ENCODE results near the gene CIRBP. TPM values are rescaled to one million over a fixed set of nuclear protein-coding genes. Genes with fewer than 3 reads are reported as not detected.
A peak's percentile ranks its signal among the peaks of the same experiment; 100 is the strongest.

Gene CIRBP
- total and polyA plus RNA-seq, 5 donors from 2014 or later: 172 to 497 (median 232) TPM

- Histone ChIP-seq H3K27me3 (ENCODE audit: control insufficient read depth, insufficient read depth, low read length) (peaks cover 3% of the 10 kb centered on the region), H3K4me3 (ENCODE audit: low read depth, low read length) (no peak overlapping the region), H3K4me1 (ENCODE audit: control insufficient read depth, insufficient read depth, low read length, poor library complexity, severe bottlenecking) (peaks cover 5% of the 10 kb centered on the region), H3K9me3 (ENCODE audit: control insufficient read depth in 2 of 2, low read length in 2 of 2) (no peaks in the 10 kb centered on the region), H3K36me3 (ENCODE audit: control insufficient read depth, insufficient read depth, low read length) (no peaks in the 10 kb centered on the region), H3K27ac (ENCODE audit: insufficient read depth, low read length, poor library complexity, severe bottlenecking) (no peak overlapping the region)
- peaks cover 0 to 8% (median 2%) of the 10 kb centered on the region in 4 donors for H3K4me1 Mint-ChIP-seq
- H3K9me3 Mint-ChIP-seq: peaks cover 0 to 2% (median 0%) of the 10 kb centered on the region in 7 donors
- ATAC-seq (ENCODE audit: low read depth in 2 of 2) (no peak), DNase-seq (no peak)
- no peak overlapping the region for H3K27ac Mint-ChIP-seq
- H3K27me3 Mint-ChIP-seq: peaks cover 20% of the 10 kb centered on the region
- H3K4me3 Mint-ChIP-seq: peak overlapping the region; percentile 38 to 89 (median 48)
- peaks cover 3% of the 10 kb centered on the region for H3K36me3 Mint-ChIP-seq
Observed at GRCh38 chr19:1284979-1285736, 16.0 kb downstream of the CIRBP start.

DNA sequence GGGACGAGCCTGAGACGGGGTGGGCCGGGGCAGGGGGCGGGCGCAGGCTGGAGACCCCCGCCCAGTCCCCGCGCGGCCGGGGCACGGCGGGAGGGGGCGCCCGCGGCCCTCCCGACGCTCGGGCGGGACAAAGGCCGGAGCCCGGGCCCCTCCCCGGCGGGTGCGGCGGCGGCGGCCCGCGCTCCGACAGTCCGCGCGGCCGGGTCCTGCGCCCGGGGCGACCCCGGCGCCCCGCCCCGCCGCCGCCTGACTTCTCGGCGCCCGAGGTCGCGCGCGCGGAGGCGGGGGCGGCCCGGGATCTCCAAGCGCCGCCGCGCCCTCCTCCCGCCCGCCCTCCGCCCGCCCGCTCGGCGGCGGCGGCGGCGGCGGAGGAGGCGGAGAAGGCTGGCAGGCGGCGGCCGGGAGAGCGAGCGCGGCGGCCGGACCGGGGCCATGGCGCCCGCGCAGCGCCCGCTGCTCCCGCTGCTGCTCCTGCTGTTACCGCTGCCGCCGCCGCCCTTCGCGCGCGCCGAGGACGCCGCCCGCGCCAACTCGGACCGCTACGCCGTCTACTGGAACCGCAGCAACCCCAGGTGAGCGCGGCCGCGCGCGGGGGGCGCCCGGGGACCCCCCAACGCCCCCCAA is 16.7 kb downstream of the CIRBP start, which contains the start of gene EFNA2:
Gene EFNA2 (plus strand): TSS at position 137 of the 624 bp plus-strand sequence. CDS start 296 bp downstream, at position 433.
- no peak within 1 kb of the TSS for H3K4me3 ChIP-seq (ENCODE audit: low read depth, low read length)
- DNase-seq (no peak), ATAC-seq (ENCODE audit: low read depth in 2 of 2) (no peak)
- H3K36me3 ChIP-seq (ENCODE audit: control insufficient read depth, insufficient read depth, low read length): no peaks in the 10 kb centered on the region
- peaks cover 3% of the 10 kb centered on the region for H3K27me3 ChIP-seq (ENCODE audit: control insufficient read depth, insufficient read depth, low read length)
- no peaks in the 10 kb centered on the region for H3K9me3 ChIP-seq (ENCODE audit: control insufficient read depth in 2 of 2, low read length in 2 of 2)
- Mint-ChIP-seq H3K4me3 (peak within 1 kb of the TSS; percentile 38 to 89 (median 48)), H3K9me3 (peaks cover 0 to 2% (median 0%) of the 10 kb centered on the region in 7 donors), H3K36me3 (peaks cover 3% of the 10 kb centered on the region), H3K27me3 (peaks cover 20% of the 10 kb centered on the region), H3K27ac (no peak within 1 kb of the TSS), H3K4me1 (peaks cover 0 to 8% (median 2%) of the 10 kb centered on the region in 4 donors)
- peaks cover 5% of the 10 kb centered on the region for H3K4me1 ChIP-seq (ENCODE audit: control insufficient read depth, insufficient read depth, low read length, poor library complexity, severe bottlenecking)
- H3K27ac ChIP-seq (ENCODE audit: insufficient read depth, low read length, poor library complexity, severe bottlenecking): no peak within 1 kb of the TSS

DNA sequence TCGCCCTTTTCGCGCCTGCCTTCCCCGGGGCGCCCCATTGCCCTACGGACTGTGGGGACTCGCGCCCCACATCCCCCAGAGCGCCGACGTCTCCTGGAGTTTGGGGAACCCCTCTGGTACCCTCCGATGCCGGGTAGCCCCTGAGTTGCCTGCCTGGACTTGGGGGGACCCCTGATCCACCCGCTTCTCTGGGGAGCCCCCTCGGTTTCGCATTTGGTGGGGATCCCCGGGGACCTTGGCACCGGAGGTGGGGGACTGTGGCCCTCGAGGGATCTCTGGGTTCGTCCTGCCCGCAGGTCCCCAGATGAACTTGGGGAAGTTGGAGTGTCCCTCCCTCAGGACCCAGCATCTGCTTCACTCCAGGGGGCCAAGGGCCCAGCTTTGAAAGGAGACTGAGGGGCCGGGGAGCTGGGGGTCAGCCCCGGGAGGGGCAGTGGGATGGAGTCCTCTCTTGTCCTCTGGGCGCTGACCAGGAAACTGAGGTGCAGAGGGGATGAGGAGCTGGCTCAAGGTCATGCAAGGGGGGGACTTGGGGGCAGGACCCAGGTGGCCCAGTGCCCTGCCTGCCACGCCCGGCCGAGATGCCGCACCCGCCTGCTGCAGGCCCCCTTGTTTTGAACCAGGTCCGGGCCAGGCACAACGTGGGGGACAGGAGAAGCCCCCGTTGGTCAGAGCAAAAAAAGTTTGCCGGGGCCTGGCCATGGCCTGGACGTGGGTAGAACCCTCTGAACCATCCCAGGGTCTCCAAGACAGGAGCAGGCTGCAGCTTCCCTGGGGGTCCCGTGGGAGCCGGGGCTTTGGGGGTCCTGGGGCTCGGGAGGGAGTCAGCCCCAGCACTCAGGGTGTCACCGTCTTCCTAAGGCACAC is 17.6 kb downstream of the CIRBP start:
- H3K27me3 ChIP-seq (ENCODE audit: control insufficient read depth, insufficient read depth, low read length): peaks cover 3% of the 10 kb centered on the region
- no peak overlapping the region for H3K27ac Mint-ChIP-seq

GRCh38 chr19:1287354-1288225 is 18.5 kb downstream of the CIRBP start:
- Histone ChIP-seq H3K27me3 (ENCODE audit: control insufficient read depth, insufficient read depth, low read length) (peaks cover 3% of the 10 kb centered on the region), H3K36me3 (ENCODE audit: control insufficient read depth, insufficient read depth, low read length) (no peaks in the 10 kb centered on the region), H3K27ac (ENCODE audit: insufficient read depth, low read length, poor library complexity, severe bottlenecking) (no peak overlapping the region), H3K4me1 (ENCODE audit: control insufficient read depth, insufficient read depth, low read length, poor library complexity, severe bottlenecking) (peaks cover 5% of the 10 kb centered on the region), H3K9me3 (ENCODE audit: control insufficient read depth in 2 of 2, low read length in 2 of 2) (no peaks in the 10 kb centered on the region), H3K4me3 (ENCODE audit: low read depth, low read length) (no peak overlapping the region)
- peaks cover 0 to 2% (median 0%) of the 10 kb centered on the region in 7 donors for H3K9me3 Mint-ChIP-seq
- ATAC-seq (ENCODE audit: low read depth in 2 of 2) (no peak), DNase-seq (no peak)
- H3K4me1 Mint-ChIP-seq: peaks cover 0 to 8% (median 2%) of the 10 kb centered on the region in 4 donors
- peaks cover 3% of the 10 kb centered on the region for H3K36me3 Mint-ChIP-seq
- H3K27me3 Mint-ChIP-seq: peaks cover 29% of the 10 kb centered on the region
- H3K4me3 Mint-ChIP-seq: no peak overlapping the region
- H3K27ac Mint-ChIP-seq: no peak overlapping the region

More for the DNA sequence above, 17.6 kb downstream of the CIRBP start:
- Histone ChIP-seq H3K36me3 (ENCODE audit: control insufficient read depth, insufficient read depth, low read length) (no peaks in the 10 kb centered on the region), H3K9me3 (ENCODE audit: control insufficient read depth in 2 of 2, low read length in 2 of 2) (no peaks in the 10 kb centered on the region), H3K4me1 (ENCODE audit: control insufficient read depth, insufficient read depth, low read length, poor library complexity, severe bottlenecking) (peaks cover 5% of the 10 kb centered on the region), H3K27ac (ENCODE audit: insufficient read depth, low read length, poor library complexity, severe bottlenecking) (no peak overlapping the region), H3K4me3 (ENCODE audit: low read depth, low read length) (no peak overlapping the region)
- DNase-seq: no peak
- Mint-ChIP-seq H3K27me3 (peaks cover 20% of the 10 kb centered on the region), H3K4me3 (peak overlapping the region in 1 of 4 donors; percentile 54), H3K9me3 (peaks cover 0 to 2% (median 0%) of the 10 kb centered on the region in 7 donors), H3K4me1 (peaks cover 0 to 8% (median 2%) of the 10 kb centered on the region in 4 donors), H3K36me3 (peaks cover 3% of the 10 kb centered on the region)
- ATAC-seq (ENCODE audit: low read depth in 2 of 2): no peak

- Mint-ChIP-seq H3K27me3 (peaks cover 30% of the 10 kb centered on the region), H3K36me3 (peaks cover 3% of the 10 kb centered on the region), H3K4me3 (no peak overlapping the region), H3K9me3 (peaks cover 0 to 2% (median 0%) of the 10 kb centered on the region in 7 donors), H3K27ac (no peak overlapping the region), H3K4me1 (peaks cover 0 to 8% (median 2%) of the 10 kb centered on the region in 4 donors)
- no peak for DNase-seq
- H3K4me3 ChIP-seq (ENCODE audit: low read depth, low read length): no peak overlapping the region
- no peaks in the 10 kb centered on the region for H3K36me3 ChIP-seq (ENCODE audit: control insufficient read depth, insufficient read depth, low read length)
- no peaks in the 10 kb centered on the region for H3K9me3 ChIP-seq (ENCODE audit: control insufficient read depth in 2 of 2, low read length in 2 of 2)
- H3K27ac ChIP-seq (ENCODE audit: insufficient read depth, low read length, poor library complexity, severe bottlenecking): no peak overlapping the region
- H3K4me1 ChIP-seq (ENCODE audit: control insufficient read depth, insufficient read depth, low read length, poor library complexity, severe bottlenecking): peaks cover 5% of the 10 kb centered on the region
- no peak for ATAC-seq (ENCODE audit: low read depth in 2 of 2)
- peaks cover 3% of the 10 kb centered on the region for H3K27me3 ChIP-seq (ENCODE audit: control insufficient read depth, insufficient read depth, low read length)
Observed at GRCh38 chr19:1288226-1288612, 19.1 kb downstream of the CIRBP start.

GRCh38 chr19:1288833-1289685 is 19.9 kb downstream of the CIRBP start:
- Histone ChIP-seq H3K27me3 (ENCODE audit: control insufficient read depth, insufficient read depth, low read length) (peaks cover 3% of the 10 kb centered on the region), H3K9me3 (ENCODE audit: control insufficient read depth in 2 of 2, low read length in 2 of 2) (no peaks in the 10 kb centered on the region), H3K4me1 (ENCODE audit: control insufficient read depth, insufficient read depth, low read length, poor library complexity, severe bottlenecking) (peaks cover 5% of the 10 kb centered on the region), H3K36me3 (ENCODE audit: control insufficient read depth, insufficient read depth, low read length) (no peaks in the 10 kb centered on the region), H3K27ac (ENCODE audit: insufficient read depth, low read length, poor library complexity, severe bottlenecking) (no peak overlapping the region), H3K4me3 (ENCODE audit: low read depth, low read length) (no peak overlapping the region)
- ATAC-seq (ENCODE audit: low read depth in 2 of 2) (no peak), DNase-seq (no peak)
- peaks cover 0 to 2% (median 0%) of the 10 kb centered on the region in 7 donors for H3K9me3 Mint-ChIP-seq
- no peak overlapping the region for H3K27ac Mint-ChIP-seq
- H3K4me3 Mint-ChIP-seq: peak overlapping the region in 1 of 4 donors; percentile 46
- H3K27me3 Mint-ChIP-seq: peaks cover 28% of the 10 kb centered on the region
- H3K36me3 Mint-ChIP-seq: peaks cover 3% of the 10 kb centered on the region
- H3K4me1 Mint-ChIP-seq: peaks cover 0 to 8% (median 2%) of the 10 kb centered on the region in 4 donors
